ENCODE measurements around the gene COPG1.

COPG1 gene

DNA sequence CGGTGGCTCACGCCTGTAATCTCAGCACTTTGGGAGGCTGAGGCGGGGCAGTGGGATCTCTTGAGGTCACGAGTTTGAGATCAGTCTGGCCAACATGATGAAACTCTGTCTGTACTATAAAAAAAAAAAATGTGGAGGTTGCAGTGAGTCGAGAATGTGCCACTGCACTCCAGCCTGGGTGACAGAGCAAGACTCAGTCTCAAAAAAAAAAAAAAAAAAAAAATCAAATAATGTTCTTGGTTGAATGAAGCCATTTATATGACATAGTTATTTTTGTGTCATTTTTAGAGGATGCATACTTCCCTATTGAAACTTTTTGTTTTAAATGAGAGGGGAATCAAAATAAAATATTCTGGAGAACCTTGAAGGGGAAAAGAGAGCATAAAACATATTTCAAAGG, 32.3 kb downstream of the COPG1 start:
- DNase-seq = no peak

DNA sequence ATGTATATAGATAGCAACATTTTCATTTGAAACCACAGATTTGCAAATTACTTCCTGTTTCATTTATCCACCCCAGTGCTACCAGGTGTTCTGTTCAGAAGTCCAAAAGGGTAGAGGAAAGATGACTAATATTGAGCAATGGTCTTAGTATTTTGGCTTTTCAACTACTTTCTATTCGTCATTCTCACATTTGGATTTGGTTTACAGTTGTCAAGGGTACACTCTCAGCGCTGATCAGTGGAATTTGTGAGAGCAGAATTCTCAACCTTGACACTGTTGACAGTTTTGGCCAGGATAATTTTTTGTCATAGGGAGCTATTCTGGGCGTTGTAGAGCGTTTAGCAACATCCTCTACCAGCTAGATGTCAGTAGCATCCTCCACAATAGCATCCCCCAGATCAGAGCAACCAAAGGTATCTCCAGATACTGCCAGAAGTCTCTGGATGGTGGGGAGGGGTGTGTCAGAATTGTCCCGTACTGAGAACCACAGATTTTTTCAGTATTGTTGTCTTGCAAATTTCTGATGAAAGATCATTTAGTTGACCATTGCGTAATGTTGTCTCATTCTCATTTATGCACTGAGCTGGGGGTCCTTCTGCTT, 33.4 kb downstream of the COPG1 start:
- DNase-seq = no peak

DNA sequence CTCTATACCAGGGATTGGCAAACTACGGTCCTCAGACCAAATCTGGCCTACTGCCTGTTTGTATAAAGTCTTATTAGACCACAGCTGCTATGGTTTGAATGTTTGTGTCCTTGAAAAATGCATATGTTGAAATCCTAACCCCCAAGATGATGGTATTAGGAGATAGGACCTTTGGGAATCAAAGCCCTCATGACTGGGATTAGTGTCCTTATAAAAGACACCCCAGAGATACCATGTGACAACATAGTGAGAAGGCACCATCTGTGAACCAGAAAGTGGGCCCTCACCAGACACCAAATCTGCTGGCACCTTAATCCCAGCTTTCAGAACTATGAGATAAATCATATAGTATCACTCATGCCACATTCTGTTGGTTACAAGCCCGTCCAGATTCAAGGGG, 36.7 kb downstream of the COPG1 start:
- no peak for DNase-seq

DNA sequence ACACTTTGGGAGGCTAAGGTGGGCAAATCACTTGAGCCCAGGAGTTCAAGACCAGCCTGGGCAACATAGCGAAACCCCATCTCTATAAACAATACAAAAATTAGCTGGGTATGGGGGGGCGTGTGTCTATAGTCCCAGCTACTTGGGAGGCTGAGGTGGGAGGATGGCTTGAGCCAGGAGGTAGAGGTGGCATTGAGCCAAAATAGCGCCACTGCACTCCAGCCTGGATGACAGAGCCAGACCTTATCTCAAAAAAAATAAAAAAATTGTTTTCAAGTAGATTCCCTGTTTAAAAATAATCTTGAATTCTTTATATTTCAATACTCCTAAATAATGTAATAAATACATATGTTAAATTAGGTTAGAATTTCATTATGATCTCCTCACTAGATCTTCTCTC, 39.0 kb downstream of the COPG1 start:
- no peak for DNase-seq

DNA sequence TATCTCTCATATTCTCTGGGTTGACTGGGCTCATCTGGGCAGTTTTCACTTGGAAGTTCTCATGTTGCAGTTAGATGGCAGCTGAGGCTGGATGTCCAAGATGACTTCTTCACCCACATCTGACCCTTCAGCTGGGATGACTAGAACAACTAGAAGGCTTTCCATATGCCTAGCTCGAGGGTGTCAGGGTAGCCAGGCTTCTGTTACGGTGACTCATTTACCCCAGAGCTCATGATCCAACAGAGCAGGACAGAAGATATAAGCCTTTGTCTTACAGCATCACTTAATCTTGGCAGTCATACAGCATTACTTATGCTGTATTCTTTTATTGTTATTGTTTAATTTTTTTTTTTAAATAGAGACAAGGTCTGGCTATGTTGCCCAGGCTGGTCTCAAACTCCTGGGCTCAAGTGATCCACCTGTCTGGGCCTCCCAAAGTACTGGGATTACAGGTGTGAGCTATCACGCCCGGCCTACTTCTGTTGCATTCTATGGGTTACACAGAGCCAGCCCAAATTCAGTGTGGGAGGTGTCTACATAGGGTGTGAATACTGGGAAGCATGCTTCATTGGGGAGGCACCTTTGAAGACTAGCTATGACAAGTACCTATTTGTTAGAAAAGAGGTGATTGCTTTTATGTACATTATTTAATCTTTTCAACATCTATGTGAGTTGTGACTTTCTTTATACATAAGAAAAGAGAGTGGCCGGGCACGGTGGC, 40.0 kb downstream of the COPG1 start:
- DNase-seq = no peak

DNA sequence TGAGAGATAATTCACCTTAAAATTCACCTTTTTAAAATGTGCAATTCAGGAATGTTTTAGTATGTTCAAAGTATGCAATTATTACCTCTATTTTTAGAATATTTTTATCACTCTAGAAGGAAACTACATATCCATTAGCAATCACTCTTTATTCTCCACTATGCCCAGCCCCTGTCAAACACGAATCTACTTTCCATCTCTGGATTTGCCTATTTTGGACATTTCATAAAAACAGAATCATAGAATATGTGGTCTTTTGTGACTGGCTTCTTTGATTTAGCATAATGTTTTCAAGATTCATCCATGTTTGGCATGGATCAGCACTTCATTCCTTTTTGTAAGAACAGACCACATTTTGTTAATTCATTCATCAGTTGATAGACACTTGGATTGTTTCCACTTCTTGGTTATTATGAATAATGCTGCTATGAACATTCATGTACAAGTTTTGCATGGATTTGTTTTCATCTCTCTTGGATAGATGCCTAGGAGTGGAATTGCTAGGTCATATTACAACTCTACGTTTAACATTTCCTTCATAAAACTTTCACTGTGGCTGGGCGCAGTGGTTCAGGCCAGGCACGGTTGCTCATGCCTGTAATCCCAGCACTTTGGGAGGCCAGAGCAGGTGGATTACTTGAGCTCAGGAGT, 42.0 kb downstream of the COPG1 start:
- no peak for DNase-seq

DNA sequence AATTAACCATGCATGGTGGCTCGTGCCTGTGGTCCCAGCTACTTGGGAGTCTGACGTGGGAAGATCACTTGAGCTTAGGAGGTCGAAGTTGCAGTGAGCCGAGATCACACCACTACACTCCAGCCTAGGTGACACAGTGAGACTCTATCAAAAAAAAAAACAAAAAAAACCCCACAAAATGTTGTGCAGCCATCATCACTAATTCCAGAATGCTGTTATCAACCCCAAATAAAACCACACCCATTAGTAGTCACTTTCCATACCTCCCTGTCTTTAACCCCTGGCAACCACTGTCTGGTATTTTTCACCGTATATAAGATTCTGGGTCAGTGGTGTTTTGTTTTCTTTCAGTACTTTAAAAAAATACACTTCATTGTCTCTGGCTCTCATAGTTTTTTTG, 45.9 kb downstream of the COPG1 start:
- no peak for DNase-seq

DNA sequence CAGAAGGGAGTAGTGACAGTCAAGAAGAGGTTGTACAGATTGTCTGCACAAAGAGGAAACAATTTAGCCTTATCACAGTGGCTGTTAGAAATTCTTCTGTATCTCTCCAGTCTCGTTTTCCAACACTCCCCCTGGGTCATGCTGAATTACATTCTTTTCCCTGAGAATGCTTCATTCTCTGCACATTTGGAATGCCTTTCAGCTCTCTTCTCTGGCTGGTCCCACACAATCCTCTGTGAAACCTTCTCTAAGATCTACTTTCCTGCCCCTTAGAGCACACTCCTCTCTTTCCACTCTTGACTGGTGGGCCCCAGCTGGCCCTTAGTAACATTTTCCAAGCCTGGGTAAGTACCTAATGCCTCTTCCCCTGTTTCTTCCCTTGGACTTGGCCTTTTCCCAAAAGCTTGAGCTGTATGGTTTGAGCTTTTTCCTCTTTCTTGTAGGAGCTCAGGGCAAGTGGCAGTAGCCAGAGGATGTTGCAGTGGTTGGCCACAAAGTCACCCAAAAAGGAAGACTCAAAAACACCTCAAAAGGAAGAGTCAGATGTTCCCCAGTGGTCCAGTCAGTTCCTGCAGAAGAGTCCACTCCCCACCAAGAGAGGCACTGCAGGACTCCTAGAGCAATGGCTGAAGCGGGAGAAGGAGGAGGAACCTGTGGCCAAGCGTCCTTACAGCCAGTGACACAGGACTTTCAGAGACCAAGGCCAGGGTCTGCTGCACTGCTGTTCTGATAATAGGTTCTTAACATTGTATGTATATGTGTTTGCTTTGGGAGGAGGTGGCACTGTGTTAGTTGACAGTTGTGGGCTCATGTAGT, 54.9 kb downstream of the COPG1 start:
- no peak for DNase-seq

DNA sequence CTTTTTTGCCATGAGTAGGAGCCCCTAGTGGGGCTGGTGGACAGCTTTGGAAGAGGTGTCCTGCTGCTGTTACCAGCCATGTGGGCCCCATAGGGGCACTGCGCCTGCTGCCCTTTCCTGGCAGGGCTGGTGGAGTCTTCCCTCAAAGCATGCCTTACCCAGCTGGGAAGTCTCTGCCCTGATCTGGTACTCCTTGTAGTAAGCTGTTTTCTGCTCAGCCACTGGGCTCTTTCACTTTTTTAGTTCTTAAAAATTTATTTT, 55.5 kb downstream of the COPG1 start:
- no peak for DNase-seq

DNA sequence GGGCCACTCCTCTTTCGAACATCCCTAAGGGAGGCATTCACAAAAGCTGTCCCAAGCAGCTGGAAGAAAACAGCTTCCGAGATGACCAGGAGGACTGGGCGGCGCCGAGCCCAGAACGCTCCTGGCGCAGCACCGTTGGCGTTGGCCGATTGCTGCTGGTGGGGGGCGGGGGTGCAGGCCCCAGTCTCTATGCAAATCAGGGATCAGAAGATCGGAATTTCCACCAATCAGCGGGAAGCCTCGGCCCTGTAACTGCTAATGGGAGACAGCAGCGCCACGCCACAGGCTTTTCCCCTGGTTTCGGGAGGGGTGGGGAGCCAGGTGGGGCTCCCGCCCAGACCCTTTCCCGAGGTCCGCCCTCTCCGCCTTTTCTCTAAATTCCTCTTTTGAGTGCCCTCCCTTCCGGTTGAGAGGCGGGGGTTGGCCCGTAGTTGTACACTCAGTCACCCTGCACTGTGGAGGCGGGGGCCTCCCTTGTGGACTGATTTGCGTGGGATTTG, 56.2 kb downstream of the COPG1 start:
- DNase-seq = no peak

DNA sequence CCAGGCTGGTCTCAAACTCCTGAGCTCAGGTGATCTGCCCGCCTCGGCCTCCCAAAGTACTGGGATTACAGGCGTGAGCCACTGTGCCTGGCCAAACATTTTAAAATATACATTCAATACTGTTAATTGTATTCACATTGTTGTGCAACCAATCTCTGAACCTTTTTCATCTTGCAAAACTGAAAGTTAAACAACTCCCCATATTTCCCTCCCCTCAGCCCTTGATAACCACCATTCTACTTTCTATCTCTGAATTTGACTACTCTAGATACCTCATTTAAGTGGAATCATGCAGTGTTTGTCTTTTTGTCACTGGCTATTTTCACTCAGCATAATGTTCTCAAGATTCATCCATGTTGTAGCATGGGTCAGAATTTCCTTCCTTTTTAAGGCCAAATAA, 59.2 kb downstream of the COPG1 start:
- no peak for DNase-seq

DNA sequence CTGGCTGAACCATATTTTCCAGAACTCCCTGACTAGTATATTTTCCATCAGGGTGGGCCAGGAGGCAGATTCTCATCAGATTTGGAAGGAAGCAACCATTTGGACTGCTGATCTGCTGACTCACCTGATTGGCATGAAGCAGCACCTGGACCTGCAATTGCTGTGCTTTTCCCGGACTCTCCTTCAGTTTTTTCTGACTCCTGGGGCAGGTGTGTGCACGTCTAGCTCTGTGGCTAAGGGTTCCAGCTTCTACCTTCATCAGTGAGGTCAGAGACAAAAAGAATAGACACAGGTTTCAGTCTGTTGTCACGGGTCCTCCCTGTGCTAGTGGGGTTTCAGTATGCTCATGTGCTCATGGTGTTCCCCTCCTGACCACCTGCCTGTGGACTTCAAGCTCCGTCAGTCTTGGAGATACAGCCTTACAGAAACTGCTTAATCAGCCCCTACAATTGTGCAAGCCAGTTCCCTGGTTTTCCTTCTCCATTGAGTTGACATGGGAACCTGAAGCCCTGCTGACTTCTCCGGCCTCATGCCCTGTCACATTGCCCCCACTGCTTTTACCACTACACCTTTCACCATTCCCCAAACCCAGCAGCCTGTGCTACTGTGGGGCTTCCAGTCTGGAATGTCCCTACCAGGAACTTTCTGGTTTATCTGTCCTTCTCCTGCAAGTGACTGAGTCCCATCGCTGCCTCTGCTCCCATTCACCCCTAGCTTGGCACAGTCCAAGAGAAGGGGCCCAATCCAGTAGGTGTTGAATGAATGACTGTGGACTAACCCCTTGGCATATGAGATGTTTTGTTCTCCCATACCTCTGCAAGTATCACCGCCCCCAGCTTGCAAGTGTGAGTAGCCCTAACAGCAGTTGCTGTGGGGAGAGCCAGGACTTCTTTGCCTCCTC, 61.0 kb downstream of the COPG1 start:
- no peak for DNase-seq

DNA sequence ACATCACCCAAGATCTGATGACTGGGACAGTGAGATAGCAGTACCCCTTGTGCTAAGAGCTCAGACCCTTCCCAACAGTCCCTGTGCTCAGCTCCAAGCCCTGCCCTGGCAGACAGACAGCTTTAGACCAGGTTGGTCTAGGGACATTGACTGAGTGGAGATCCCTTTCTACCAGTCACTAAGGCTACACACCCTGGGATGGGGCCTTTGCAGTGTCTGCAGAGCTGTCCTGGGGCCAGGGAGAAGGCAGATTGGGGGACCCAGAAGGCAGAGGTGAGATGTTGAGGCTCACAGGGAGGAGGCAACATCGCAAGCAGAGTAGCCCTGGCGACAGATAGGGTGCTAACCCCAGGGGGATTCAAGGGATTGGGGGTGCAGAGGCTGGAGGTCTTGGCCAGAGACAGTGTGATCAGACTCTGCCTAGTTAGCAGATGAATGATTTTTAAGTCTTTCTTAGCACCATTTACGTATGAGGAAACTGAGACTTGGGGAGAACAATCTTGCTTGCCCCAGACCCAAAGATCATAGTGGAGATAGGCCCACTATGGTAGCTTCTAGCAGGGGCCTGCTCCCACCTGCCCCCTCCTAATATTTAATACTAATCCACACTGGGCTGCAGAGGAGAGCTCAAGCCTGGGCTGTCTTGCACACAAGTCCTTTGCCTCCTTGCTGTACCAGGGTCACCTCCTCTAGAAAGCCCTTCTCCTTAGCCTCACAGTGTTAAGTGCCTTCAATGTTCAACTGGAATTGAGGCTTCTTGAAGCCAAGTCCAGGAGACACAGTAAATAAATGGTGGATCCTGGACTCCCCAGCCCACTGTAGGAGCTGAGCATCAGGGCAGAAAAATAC, 61.9 kb downstream of the COPG1 start:
- DNase-seq = no peak

DNA sequence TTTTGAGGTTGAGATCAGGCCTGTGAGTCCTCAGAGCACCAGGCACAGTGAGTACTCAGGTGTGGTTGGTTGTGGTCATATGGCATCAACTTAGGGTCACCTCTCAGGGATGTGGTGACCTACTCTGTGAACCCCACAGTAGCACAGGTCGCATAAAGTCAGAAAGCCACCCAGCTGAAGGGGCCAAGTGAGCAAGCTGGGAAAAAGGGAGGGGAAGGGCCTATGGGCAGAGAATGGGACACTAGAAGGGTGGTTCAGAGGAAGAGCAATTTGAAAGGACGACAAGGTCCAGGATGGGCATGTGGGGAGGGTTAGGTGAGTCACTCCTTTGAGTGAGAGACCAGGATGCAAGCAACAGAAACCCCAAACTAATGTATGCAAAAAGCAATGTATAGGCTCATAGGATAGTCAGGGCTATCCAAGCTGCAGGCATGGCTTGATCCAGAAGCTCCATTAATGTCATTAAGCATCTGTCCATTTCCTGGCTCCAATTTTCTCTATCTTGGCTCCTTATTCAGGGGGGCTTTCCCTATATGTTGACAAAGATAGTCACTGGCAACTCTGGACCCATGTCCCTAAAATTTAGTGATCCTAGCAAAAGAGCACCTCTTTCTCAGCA, 62.7 kb downstream of the COPG1 start:
- no peak for DNase-seq

DNA sequence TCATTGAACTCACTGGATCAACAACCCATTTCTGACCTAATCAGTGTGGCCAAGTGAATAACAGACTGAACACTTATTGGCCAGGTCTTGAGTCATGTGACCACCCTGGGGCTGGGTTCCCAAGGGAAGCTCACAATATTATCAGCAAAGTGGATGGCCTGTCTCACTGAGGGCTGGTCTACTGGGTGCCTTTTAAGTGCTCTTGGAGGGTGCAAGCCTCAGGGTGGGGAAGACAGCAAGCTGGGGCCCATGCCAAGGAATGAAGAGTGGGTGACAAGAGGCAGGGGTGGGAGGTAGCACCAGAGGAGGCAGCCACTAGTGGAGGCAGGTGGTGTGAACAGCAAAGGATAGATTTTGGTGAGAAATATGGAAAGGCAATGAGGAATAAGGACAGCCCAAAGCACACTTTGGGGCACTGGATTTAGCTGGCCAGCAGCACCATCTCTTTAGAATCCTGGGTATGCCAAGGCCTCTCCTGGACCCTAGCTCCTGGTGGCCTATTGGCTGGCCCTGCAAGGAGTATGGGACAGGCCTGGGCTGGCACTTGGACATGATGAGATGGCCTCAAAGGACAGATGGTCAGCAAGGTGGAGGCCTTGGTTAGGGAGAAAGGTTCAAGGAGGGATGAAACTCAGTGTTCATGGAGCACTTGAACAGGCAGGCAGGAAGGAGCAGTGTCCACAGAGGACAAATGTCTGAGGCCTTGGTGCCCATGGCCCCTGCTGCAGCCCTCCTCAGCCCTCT, 63.4 kb downstream of the COPG1 start:
- DNase-seq = no peak

DNA sequence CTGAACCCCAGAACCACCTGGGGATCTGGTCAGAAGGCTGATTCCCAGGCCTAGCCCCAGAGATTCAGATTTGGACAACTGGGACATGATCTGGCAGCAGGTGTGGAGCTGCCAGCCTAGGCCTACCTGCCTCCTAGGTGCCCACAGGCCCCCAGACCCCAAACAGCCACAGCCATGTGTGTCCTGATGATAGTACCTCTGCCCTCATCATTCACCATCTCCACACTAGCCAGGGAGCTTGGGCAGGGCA, 63.9 kb downstream of the COPG1 start:
- no peak for DNase-seq

DNA sequence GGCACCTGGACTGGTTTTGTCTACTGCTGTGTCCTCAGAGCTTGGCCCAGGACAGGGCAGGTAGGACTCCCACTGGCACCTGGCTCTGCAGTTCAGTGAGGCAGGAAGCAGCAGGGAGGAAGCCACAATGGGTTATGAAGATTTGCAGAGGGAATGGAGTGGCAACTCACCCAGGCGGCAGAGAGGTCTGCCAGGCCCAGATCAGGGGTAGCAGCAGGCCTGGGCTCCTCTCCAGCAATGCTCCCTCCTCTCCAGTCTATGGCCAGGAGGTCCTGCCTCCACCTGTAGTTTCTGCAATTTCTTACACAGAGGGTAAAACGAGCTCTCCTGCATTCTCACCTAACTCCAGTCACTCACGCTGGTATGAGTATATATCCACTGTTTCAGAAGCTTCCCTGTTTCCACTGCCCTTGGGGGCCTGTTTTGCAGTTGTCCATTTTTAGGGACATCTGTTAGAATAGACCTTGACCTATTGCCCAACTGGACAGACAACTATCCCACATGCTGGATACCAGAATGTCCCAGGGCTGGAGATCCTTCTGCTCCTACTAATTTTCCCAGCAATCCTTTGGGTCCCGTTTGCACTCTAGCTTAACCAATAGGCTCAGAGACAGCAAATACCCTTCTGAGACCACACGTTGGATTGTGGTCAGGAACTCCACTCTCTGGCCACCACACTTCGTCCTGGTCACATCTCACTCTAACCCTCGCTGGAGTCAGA, 64.4 kb downstream of the COPG1 start:
- DNase-seq = no peak

DNA sequence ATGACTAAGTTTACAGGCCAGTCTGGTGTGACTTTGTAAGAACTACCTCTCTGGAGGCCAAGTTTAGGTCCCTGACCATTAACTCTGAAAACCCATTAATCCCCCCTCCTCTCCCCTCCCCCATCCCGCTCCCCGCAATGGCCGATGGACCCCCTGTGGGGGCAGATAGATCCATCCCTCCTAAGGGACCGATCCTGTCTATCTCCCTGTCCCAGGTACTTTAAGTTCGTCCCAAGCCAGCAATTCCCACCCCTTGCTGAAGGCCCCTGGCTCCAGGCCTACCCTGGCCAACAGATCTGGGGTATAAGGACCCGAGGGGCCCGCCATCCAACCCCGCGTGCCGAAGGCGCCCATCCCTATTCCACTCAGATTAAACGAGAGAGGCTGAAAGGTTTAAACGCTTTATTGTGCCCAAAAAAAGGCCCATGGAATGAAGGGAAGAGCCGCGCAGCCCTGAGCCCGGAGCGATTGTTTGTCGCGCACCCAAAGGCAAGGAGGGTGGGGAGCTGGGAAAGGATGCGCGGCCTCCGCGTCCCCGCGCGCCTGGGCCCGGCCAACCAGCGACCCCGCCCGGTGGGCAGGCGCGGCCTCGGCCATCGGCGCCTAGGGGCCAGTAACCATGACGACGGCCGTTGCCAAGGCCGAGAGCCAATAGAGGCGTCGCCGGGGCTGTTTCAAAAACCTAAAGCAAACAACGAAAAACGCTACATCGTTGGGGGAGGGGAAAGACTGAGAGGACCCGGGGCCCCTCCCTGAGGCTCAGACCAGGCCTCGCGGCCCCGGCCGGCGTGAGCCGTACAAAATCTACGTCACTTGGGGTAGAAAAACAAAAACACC, 65.2 kb downstream of the COPG1 start:
- DNase-seq = peak; percentile 32
